Naive thymus-derived CD8-positive, alpha-beta T cell (primary cell): Measurements from ENCODE around the gene LIPF. TPM values are rescaled to one million over a fixed set of nuclear protein-coding genes. Genes with fewer than 3 reads are reported as not detected.

Source experiments
- ATAC-seq, 2 donors: fragments of 150-1000 bp; cut with Tn5 transposase in 1 of 2; sonication (Bioruptor Pico), chemical (Tn5 transposase) in 1 of 2; 1 replicate in 1 of 2; 2 replicates in 1 of 2; pipeline ENCODE4 v1.10.0; 2021; ENCODE audit warnings: mild to moderate bottlenecking in 2 of 2, moderate library complexity in 2 of 2
- POLR2A ChIA-PET: fragments of 350-600 bp; sonication (Branson Sonifier 250); formaldehyde crosslinking; loops from one replicate; lab custom pipeline; 2021; ENCODE audit warnings: antibody characterized with exemption; lab: Charles Lee
- DNase-seq, 10 donors: peaks; one replicate each; pipeline versions ENCODE4 v3.0.0 to v3.0.0-alpha.2; 2020 to 2022
- H3K27ac Mint-ChIP-seq, 10 donors: one replicate each; pipeline ENCODE4 v1.8.0; 2020 to 2022; ENCODE audit warnings: mild to moderate bottlenecking in 10 of 10, mixed read lengths in 10 of 10, moderate library complexity in 4 of 10, inconsistent platforms in 1 of 10
- H3K27me3 Mint-ChIP-seq, 5 donors: one replicate each; pipeline ENCODE4 v1.8.0; 2021 to 2022; ENCODE audit warnings: mixed read lengths in 5 of 5
- H3K36me3 Mint-ChIP-seq, 3 donors: one replicate each; pipeline ENCODE4 v1.8.0; 2020 to 2022; ENCODE audit warnings: mixed read lengths in 3 of 3, mild to moderate bottlenecking in 2 of 3, inconsistent platforms in 1 of 3
- H3K4me1 Mint-ChIP-seq, 4 donors: one replicate each; pipeline ENCODE4 v1.8.0; 2021 to 2022; ENCODE audit warnings: mixed read lengths in 4 of 4
- H3K4me3 Mint-ChIP-seq, 10 donors: one replicate each; pipeline ENCODE4 v1.8.0; 2020 to 2022; ENCODE audit warnings: mild to moderate bottlenecking in 10 of 10, mixed read lengths in 10 of 10, moderate library complexity in 6 of 10, inconsistent platforms in 1 of 10
- H3K9me3 Mint-ChIP-seq, 9 donors: one replicate each; pipeline ENCODE4 v1.8.0; 2020 to 2022; ENCODE audit warnings: mixed read lengths in 9 of 9, mild to moderate bottlenecking in 3 of 9, inconsistent platforms in 1 of 9, moderate library complexity in 1 of 9
- polyA plus RNA-seq, 3 donors: library from polyadenylated mRNA; unstranded; fragments of 300-500 nt; fragmentation: Illumina TruSeq; gene quantifications; one replicate each; pipeline ENCODE4 v1.2.3, GENCODE V29; 2021
- total RNA-seq, 8 experiments: library from RNA in 2 of 8; stranded (reverse) in 2 of 8; gene quantifications; one replicate each; pipeline ENCODE4 v1.2.3 and lab custom pipeline; 2021 to 2026

Gene LIPF
- not detected for total RNA-seq
- polyA plus RNA-seq: not detected
- 0 reads per million in 6 experiments for total RNA-seq (lab: John Stamatoyannopoulos, UW)

- DNase-seq: no peak
- Mint-ChIP-seq H3K27ac (no peak within 1 kb of the TSS), H3K4me1 (no peaks in the 10 kb centered on the region), H3K36me3 (no peaks in the 10 kb centered on the region), H3K27me3 (peaks cover 0 to 11% (median 3%) of the 10 kb centered on the region in 5 donors), H3K9me3 (peaks cover 0 to 2% (median 0%) of the 10 kb centered on the region in 9 donors), H3K4me3 (no peak within 1 kb of the TSS)
- POLR2A ChIA-PET: no interaction called here
- ATAC-seq: no peak
Observed at GRCh38 chr10:88664142-88664541, at the start of gene LIPF. Gene LIPF (plus strand): TSS chr10:88664442. CDS start chr10:88667298, 2,856 bp downstream.

GRCh38 chr10:88616250-88616977, 47.8 kb upstream of the LIPF start:
- H3K4me1 Mint-ChIP-seq: no peaks in the 10 kb centered on the region
- H3K9me3 Mint-ChIP-seq: peaks cover 0 to 15% (median 0%) of the 10 kb centered on the region in 9 donors
- ATAC-seq: no peak
- H3K27ac Mint-ChIP-seq: no peak overlapping the region
- no peaks in the 10 kb centered on the region for H3K27me3 Mint-ChIP-seq
- DNase-seq: no peak
- POLR2A ChIA-PET: no interaction called here
- H3K4me3 Mint-ChIP-seq: no peak overlapping the region
- H3K36me3 Mint-ChIP-seq: peaks cover 0 to 8% (median 2%) of the 10 kb centered on the region in 3 donors

- POLR2A ChIA-PET: no interaction called here
- no peak for DNase-seq
- Mint-ChIP-seq H3K4me3 (no peak overlapping the region), H3K9me3 (peaks cover 0 to 15% (median 0%) of the 10 kb centered on the region in 9 donors), H3K4me1 (no peaks in the 10 kb centered on the region), H3K27me3 (peaks cover 0 to 3% (median 0%) of the 10 kb centered on the region in 5 donors), H3K27ac (no peak overlapping the region), H3K36me3 (peaks cover 0 to 8% (median 2%) of the 10 kb centered on the region in 3 donors)
- ATAC-seq: no peak
Observed at GRCh38 chr10:88617772-88618300, 46.4 kb upstream of the LIPF start.

GRCh38 chr10:88618496-88618895, 45.7 kb upstream of the LIPF start:
- DNase-seq (no peak), ATAC-seq (no peak)
- H3K4me3 Mint-ChIP-seq: no peak overlapping the region
- H3K27ac Mint-ChIP-seq: peak overlapping the region in 1 of 10 donors; percentile 36
- peaks cover 0 to 8% (median 2%) of the 10 kb centered on the region in 3 donors for H3K36me3 Mint-ChIP-seq
- POLR2A ChIA-PET: no interaction called here
- peaks cover 0 to 3% (median 0%) of the 10 kb centered on the region in 5 donors for H3K27me3 Mint-ChIP-seq
- H3K9me3 Mint-ChIP-seq: peaks cover 0 to 15% (median 0%) of the 10 kb centered on the region in 9 donors
- H3K4me1 Mint-ChIP-seq: no peaks in the 10 kb centered on the region

- Mint-ChIP-seq H3K4me1 (no peaks in the 10 kb centered on the region), H3K27ac (no peak overlapping the region), H3K4me3 (no peak overlapping the region), H3K27me3 (peaks cover 0 to 3% (median 0%) of the 10 kb centered on the region in 5 donors), H3K36me3 (peaks cover 0 to 8% (median 2%) of the 10 kb centered on the region in 3 donors), H3K9me3 (peaks cover 0 to 15% (median 0%) of the 10 kb centered on the region in 9 donors)
- no peak for DNase-seq
- no peak for ATAC-seq
- POLR2A ChIA-PET: no interaction called here
Observed at GRCh38 chr10:88620441-88620840, 43.8 kb upstream of the LIPF start.

- H3K27me3 Mint-ChIP-seq: peaks cover 0 to 3% (median 0%) of the 10 kb centered on the region in 5 donors
- peaks cover 0 to 15% (median 2%) of the 10 kb centered on the region in 9 donors for H3K9me3 Mint-ChIP-seq
- POLR2A ChIA-PET: no interaction called here
- ATAC-seq: no peak
- H3K27ac Mint-ChIP-seq: no peak overlapping the region
- no peak overlapping the region for H3K4me3 Mint-ChIP-seq
- H3K36me3 Mint-ChIP-seq: peaks cover 0 to 8% (median 2%) of the 10 kb centered on the region in 3 donors
- H3K4me1 Mint-ChIP-seq: no peaks in the 10 kb centered on the region
- no peak for DNase-seq
Observed at GRCh38 chr10:88623835-88624234, 40.4 kb upstream of the LIPF start.

GRCh38 chr10:88624840-88625239, 39.4 kb upstream of the LIPF start:
- Mint-ChIP-seq H3K4me3 (no peak overlapping the region), H3K27ac (no peak overlapping the region), H3K9me3 (peaks cover 0 to 18% (median 2%) of the 10 kb centered on the region in 9 donors), H3K36me3 (peaks cover 0 to 8% (median 2%) of the 10 kb centered on the region in 3 donors), H3K4me1 (no peaks in the 10 kb centered on the region), H3K27me3 (peaks cover 0 to 3% (median 0%) of the 10 kb centered on the region in 5 donors)
- DNase-seq: no peak
- ATAC-seq: no peak
- POLR2A ChIA-PET: interaction anchor here (0.9 kb wide), 1 partner anchor 131 kb away, joined by 3 read pairs; no protein-coding TSS in a partner anchor

- POLR2A ChIA-PET: interaction anchor here (1.1 kb wide), 1 partner anchor 57 kb away, joined by 3 read pairs; the partner anchor contains the start of gene RNLS
- Mint-ChIP-seq H3K27ac (no peak overlapping the region), H3K36me3 (peaks cover 3 to 23% (median 4%) of the 10 kb centered on the region in 3 donors), H3K27me3 (peaks cover 6 to 31% (median 9%) of the 10 kb centered on the region in 5 donors), H3K4me3 (no peak overlapping the region), H3K9me3 (peaks cover 0 to 25% (median 7%) of the 10 kb centered on the region in 9 donors), H3K4me1 (no peaks in the 10 kb centered on the region)
- no peak for ATAC-seq
- DNase-seq: no peak
Observed at GRCh38 chr10:88640186-88640585, 24.1 kb upstream of the LIPF start.

- Mint-ChIP-seq H3K27me3 (peaks cover 3 to 17% (median 8%) of the 10 kb centered on the region in 5 donors), H3K4me1 (no peaks in the 10 kb centered on the region), H3K4me3 (no peak overlapping the region), H3K9me3 (peaks cover 0 to 21% (median 7%) of the 10 kb centered on the region in 9 donors), H3K36me3 (peaks cover 0 to 18% (median 2%) of the 10 kb centered on the region in 3 donors), H3K27ac (no peak overlapping the region)
- DNase-seq: no peak
- POLR2A ChIA-PET: no interaction called here
- no peak for ATAC-seq
Observed at GRCh38 chr10:88642209-88642608, 22.0 kb upstream of the LIPF start.

GRCh38 chr10:88642963-88643362, 21.3 kb upstream of the LIPF start:
- H3K4me3 Mint-ChIP-seq: no peak overlapping the region
- no peak for DNase-seq
- peaks cover 3 to 17% (median 6%) of the 10 kb centered on the region in 5 donors for H3K27me3 Mint-ChIP-seq
- no peak for ATAC-seq
- H3K4me1 Mint-ChIP-seq: no peaks in the 10 kb centered on the region
- H3K27ac Mint-ChIP-seq: no peak overlapping the region
- H3K36me3 Mint-ChIP-seq: peaks cover 0 to 14% (median 0%) of the 10 kb centered on the region in 3 donors
- POLR2A ChIA-PET: no interaction called here
- peaks cover 0 to 14% (median 2%) of the 10 kb centered on the region in 9 donors for H3K9me3 Mint-ChIP-seq

GRCh38 chr10:88647061-88647615, 17.1 kb upstream of the LIPF start:
- H3K27me3 Mint-ChIP-seq: peaks cover 1 to 14% (median 9%) of the 10 kb centered on the region in 5 donors
- ATAC-seq (no peak), DNase-seq (no peak)
- H3K9me3 Mint-ChIP-seq: no peaks in the 10 kb centered on the region
- POLR2A ChIA-PET: no interaction called here
- no peak overlapping the region for H3K4me3 Mint-ChIP-seq
- H3K36me3 Mint-ChIP-seq: no peaks in the 10 kb centered on the region
- H3K4me1 Mint-ChIP-seq: no peaks in the 10 kb centered on the region
- H3K27ac Mint-ChIP-seq: no peak overlapping the region

GRCh38 chr10:88651101-88651551, 13.1 kb upstream of the LIPF start:
- POLR2A ChIA-PET: no interaction called here
- no peak for ATAC-seq

GRCh38 chr10:88652616-88653015, 11.6 kb upstream of the LIPF start:
- DNase-seq (no peak), ATAC-seq (no peak)
- Mint-ChIP-seq H3K27ac (no peak overlapping the region), H3K27me3 (peaks cover 0 to 8% (median 4%) of the 10 kb centered on the region in 5 donors), H3K4me1 (no peaks in the 10 kb centered on the region), H3K9me3 (no peaks in the 10 kb centered on the region), H3K36me3 (no peaks in the 10 kb centered on the region), H3K4me3 (no peak overlapping the region)
- POLR2A ChIA-PET: no interaction called here

More at GRCh38 chr10:88651101-88651551, 13.1 kb upstream of the LIPF start:
- DNase-seq: no peak
- Mint-ChIP-seq H3K36me3 (no peaks in the 10 kb centered on the region), H3K9me3 (no peaks in the 10 kb centered on the region), H3K4me3 (no peak overlapping the region), H3K4me1 (no peaks in the 10 kb centered on the region), H3K27me3 (peaks cover 1 to 14% (median 6%) of the 10 kb centered on the region in 5 donors), H3K27ac (no peak overlapping the region)
